Lower lobe of right lung (tissue), 2 donors: Measurements from ENCODE around the gene DOK4. TPM values are rescaled to one million over a fixed set of nuclear protein-coding genes. Genes with fewer than 3 reads are reported as not detected.

ENCODE experiments used
- ATAC-seq, 2 donors: fragments of 200-7000 bp; cut with Tn5 transposase; one replicate each; pipeline ENCODE4 v1.9.1; 2020 to 2022; ENCODE audit warnings: mild to moderate bottlenecking in 2 of 2, moderate library complexity in 2 of 2
- DNase-seq: peaks from one replicate; pipeline ENCODE4 v3.0.0-alpha.2; 2020
- H3K27ac ChIP-seq: fragments of 200-600 bp; one replicate; pipeline ENCODE4 v1.8.0; 2022
- H3K27me3 ChIP-seq: fragments of 200-600 bp; one replicate; pipeline ENCODE4 v1.8.0; 2022; ENCODE audit warnings: low read depth
- H3K36me3 ChIP-seq: fragments of 200-600 bp; one replicate; pipeline ENCODE4 v1.8.0; 2022; ENCODE audit warnings: mild to moderate bottlenecking
- H3K4me1 ChIP-seq: fragments of 200-600 bp; one replicate; pipeline ENCODE4 v1.8.0; 2022
- H3K4me3 ChIP-seq: fragments of 200-600 bp; one replicate; pipeline ENCODE4 v1.8.0; 2022; ENCODE audit warnings: mild to moderate bottlenecking
- H3K9me3 ChIP-seq: fragments of 200-600 bp; one replicate; pipeline ENCODE4 v1.8.0; 2022
- CTCF ChIP-seq: fragments of 200-600 bp; IDR thresholded peaks from one replicate; pipeline ENCODE4 v1.8.0; 2022; ENCODE audit warnings: antibody characterized with exemption, mild to moderate bottlenecking
- intact Hi-C: fragments of 100-400 bp; cut with DNase I; formaldehyde crosslinking; loops from one replicate; pipeline ENCODE4 v1.11.0; 2022
- total RNA-seq: library from RNA; stranded (reverse); fragmentation: NEBNext Ultra II Directional; extraction: Animal tissue kit (Norgen Biotek cat#: 25700); gene quantifications from one replicate; pipeline ENCODE4 v1.2.1, GENCODE V29; 2021
- donor health status: DM: no; HTN: yes; CAD: no; lungs with severe emphysema.

Gene DOK4
- total RNA-seq, 1 donor from 2014 or later, result 57.3 TPM

DNA sequence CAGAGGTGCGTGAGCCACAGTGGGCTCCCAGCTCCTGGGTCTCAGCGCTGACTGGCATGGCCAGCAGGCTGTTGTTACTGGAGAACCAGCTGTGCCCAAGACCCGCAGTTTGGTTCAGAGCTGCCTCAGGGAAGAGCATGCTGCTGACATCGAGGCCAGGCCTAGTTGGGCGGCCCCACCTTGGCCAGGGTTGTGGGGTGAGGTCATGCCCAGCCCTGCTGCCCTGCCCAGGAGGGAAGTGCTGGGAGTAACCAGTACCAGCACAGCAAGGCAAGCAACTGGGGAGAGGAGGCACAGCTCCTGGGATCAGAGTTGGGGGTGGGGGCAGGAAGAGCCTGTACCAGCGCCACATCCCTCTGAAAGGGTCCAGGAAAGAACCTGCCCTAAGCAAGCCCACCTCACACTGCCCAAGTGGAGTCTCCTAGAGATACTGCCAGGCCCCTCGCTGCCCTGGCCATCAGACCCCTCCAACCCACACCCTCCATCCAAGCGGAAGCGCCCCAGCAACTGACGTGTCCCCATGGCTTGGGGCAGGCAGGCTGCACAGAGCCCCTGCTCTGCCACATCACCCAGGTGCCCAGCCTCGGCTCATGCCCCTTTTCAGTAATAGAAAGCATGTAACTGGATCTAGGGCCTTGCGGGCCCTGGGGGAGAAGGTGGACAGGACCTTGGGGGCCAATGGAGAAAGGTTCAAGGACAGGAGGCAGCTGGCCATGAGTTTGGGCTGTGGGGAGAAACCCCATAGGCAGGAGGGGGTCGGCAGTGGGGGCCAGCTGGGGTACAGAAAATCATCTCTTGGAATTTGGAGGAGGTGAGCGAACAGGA lies 990 bp downstream of the DOK4 start:
- DNase-seq, result no peak
- peak overlapping the region; percentile 86 for H3K4me3 ChIP-seq
- H3K4me1 ChIP-seq, result peaks cover 35% of the 10 kb centered on the region
- intact Hi-C loops, result no loop called here
- H3K27ac ChIP-seq, result peak overlapping the region; percentile 78
- H3K9me3 ChIP-seq, result no peaks in the 10 kb centered on the region
- ATAC-seq, result peak; percentile 49 to 64
- H3K27me3 ChIP-seq, result no peaks in the 10 kb centered on the region
- TF ChIP-seq CTCF, result no peak
- no peaks in the 10 kb centered on the region for H3K36me3 ChIP-seq

GRCh38 chr16:57484515-57485005 lies 1.7 kb downstream of the DOK4 start:
- no peaks in the 10 kb centered on the region for H3K27me3 ChIP-seq
- H3K9me3 ChIP-seq, result no peaks in the 10 kb centered on the region
- H3K36me3 ChIP-seq, result no peaks in the 10 kb centered on the region
- no peak overlapping the region for H3K27ac ChIP-seq
- ATAC-seq (no peak), DNase-seq (no peak)
- peak overlapping the region; percentile 86 for H3K4me3 ChIP-seq
- peaks cover 43% of the 10 kb centered on the region for H3K4me1 ChIP-seq
- no peak for TF ChIP-seq CTCF
- intact Hi-C loops, result no loop called here

GRCh38 chr16:57483725-57484514 lies 2.4 kb downstream of the DOK4 start:
- TF ChIP-seq CTCF, result no peak
- ATAC-seq (peak in 1 of 2 donors; percentile 12), DNase-seq (no peak)
- H3K27ac ChIP-seq, result no peak overlapping the region
- H3K4me1 ChIP-seq, result peaks cover 49% of the 10 kb centered on the region
- no peaks in the 10 kb centered on the region for H3K36me3 ChIP-seq
- no peaks in the 10 kb centered on the region for H3K9me3 ChIP-seq
- no peak overlapping the region for H3K4me3 ChIP-seq
- H3K27me3 ChIP-seq, result no peaks in the 10 kb centered on the region
- intact Hi-C loops, result no loop called here

DNA sequence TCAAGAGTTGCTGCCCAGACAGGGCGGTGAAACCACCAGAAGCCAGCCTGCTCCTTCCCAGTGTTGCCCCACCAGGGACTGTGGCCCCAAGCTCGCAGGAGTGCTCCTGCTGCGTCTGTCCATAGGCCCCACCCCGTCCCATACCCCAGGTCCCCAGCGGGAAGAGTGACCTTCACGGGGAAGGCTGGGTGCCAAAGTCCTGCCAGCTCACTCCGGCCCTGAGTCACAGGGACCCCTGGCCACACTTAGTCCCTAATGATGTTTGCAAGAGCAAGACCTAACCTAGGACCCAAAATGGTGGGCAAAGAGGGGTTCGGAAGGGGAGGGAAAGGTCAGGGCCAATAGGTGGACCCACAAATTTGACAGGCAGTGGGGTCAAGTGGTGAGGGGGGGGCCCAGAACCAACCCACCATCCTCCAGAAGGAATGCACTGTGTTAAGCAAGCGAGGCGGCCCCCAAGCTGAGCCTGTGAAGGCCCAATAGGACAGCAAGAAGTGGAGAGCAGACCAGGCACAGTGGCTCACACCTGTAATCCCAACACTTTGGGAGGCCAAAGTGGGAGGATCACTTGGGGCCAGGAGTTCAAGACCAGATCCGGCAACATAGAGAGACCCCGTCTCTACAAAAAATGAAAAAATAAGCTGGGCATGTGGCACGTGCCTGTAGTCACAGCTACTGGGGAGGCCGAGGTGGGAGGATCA lies 3.3 kb downstream of the DOK4 start:
- DNase-seq (no peak), ATAC-seq (no peak)
- no peak overlapping the region for H3K4me3 ChIP-seq
- TF ChIP-seq CTCF, result no peak
- intact Hi-C loops, result no loop called here
- no peak overlapping the region for H3K27ac ChIP-seq
- no peaks in the 10 kb centered on the region for H3K36me3 ChIP-seq
- H3K9me3 ChIP-seq, result no peaks in the 10 kb centered on the region
- H3K27me3 ChIP-seq, result no peaks in the 10 kb centered on the region
- H3K4me1 ChIP-seq, result peaks cover 58% of the 10 kb centered on the region

GRCh38 chr16:57481421-57481820 lies 4.9 kb downstream of the DOK4 start:
- ATAC-seq (no peak), DNase-seq (no peak)
- TF ChIP-seq CTCF, result no peak
- Histone ChIP-seq H3K4me1 (peaks cover 69% of the 10 kb centered on the region), H3K4me3 (no peak overlapping the region), H3K36me3 (no peaks in the 10 kb centered on the region), H3K27ac (no peak overlapping the region), H3K27me3 (no peaks in the 10 kb centered on the region), H3K9me3 (no peaks in the 10 kb centered on the region)
- intact Hi-C loops, result no loop called here
